ENCODE data around the gene GPR87.

DNA sequence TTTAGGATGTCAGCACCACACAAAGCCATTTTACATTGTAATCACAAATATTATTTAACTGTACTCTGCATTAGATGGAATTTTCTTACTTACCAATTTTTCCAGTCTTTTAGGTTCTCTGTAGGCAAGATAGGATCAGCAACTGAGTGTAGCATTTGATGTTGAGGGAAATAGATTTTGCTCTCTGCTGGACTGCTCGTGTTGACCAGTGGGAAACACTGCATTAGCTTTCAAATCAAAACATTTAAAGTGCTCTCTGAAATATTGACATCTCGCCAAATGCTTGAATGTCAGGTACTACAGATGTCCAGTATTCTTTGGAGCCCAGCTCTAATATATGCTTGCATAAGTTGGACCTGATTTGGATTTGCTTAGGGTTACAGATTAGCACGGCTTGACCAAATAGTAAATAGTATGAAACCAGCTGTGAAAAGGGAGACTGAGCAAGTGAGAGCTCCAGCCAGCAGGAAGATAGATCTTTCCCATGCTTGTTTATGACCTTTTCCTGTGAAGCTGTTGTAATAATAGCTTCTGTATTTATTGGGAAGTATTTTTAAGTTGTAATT lies 67.8 kb downstream of the GPR87 start:
- TF ChIP-seq EZH2 (IDR thresholded peaks at IDR 0.05; ENCODE audit: borderline replicate concordance, low read length) (no peak), CTCF (conservative IDR thresholded peaks at IDR 0.05 in 1 of 2, IDR thresholded peaks at IDR 0.05 in 1 of 2; ENCODE audit: extremely low read depth in 1 of 2, insufficient read depth in 1 of 2, low read depth in 1 of 2, low read length in 2 of 2) (no peak)

Measured in mammary epithelial cell (primary cell).